GM23338 (cell line): ENCODE data around the gene TST. TPM values are rescaled to one million over a fixed set of nuclear protein-coding genes. Genes with fewer than 3 reads are reported as not detected.

Experiments
- ATAC-seq: fragments of 200-7000 bp; cut with Tn5 transposase; 3 replicates; pipeline ENCODE4 v1.9.1; 2020
- DNase-seq: peaks from one replicate; pipeline ENCODE4 v3.0.0-alpha.2; 2015; ENCODE audit warnings: low spot score
- H2AFZ ChIP-seq: fragments of 200-600 bp; sonication (generic); 2 replicates; pipeline ENCODE4 v1.8.0; 2016; ENCODE audit warnings: antibody characterized with exemption, mild to moderate bottlenecking, moderate library complexity
- H3F3A ChIP-seq: fragments of 200-600 bp; sonication (generic); replicated peaks from 2 replicates; pipeline ENCODE4 v1.8.0; 2017; ENCODE audit warnings: antibody characterized with exemption, mixed run types, low read depth
- H3K27ac ChIP-seq: fragments of 200-600 bp; sonication (generic); 2 replicates; pipeline ENCODE4 v1.6.1; 2016; ENCODE audit warnings: low read depth
- H3K27me3 ChIP-seq: fragments of 200-600 bp; sonication (generic); 2 replicates; pipeline ENCODE4 v1.8.0; 2016; ENCODE audit warnings: mild to moderate bottlenecking, mixed run types, moderate library complexity; ENCODE audit not compliant: insufficient read depth
- H3K36me3 ChIP-seq: fragments of 200-600 bp; sonication (generic); 2 replicates; pipeline ENCODE4 v1.8.0; 2016; ENCODE audit warnings: mild to moderate bottlenecking; ENCODE audit not compliant: insufficient read depth
- H3K4me1 ChIP-seq: fragments of 200-600 bp; sonication (generic); 2 replicates; pipeline ENCODE4 v1.8.0; 2016; ENCODE audit warnings: mild to moderate bottlenecking, moderate library complexity; ENCODE audit not compliant: insufficient read depth
- H3K4me2 ChIP-seq: fragments of 200-600 bp; sonication (generic); 2 replicates; pipeline ENCODE4 v1.7.1; 2017; ENCODE audit warnings: mixed run types
- H3K4me3 ChIP-seq: fragments of 200-600 bp; sonication (generic); 2 replicates; pipeline ENCODE4 v1.6.1; 2016; ENCODE audit warnings: mixed run types
- H3K79me2 ChIP-seq: fragments of 200-600 bp; sonication (generic); replicated peaks from 2 replicates; pipeline ENCODE4 v1.8.0; 2017; ENCODE audit warnings: mild to moderate bottlenecking; ENCODE audit not compliant: insufficient read depth
- H3K9me2 ChIP-seq: fragments of 200-600 bp; sonication (generic); 2 replicates; pipeline ENCODE4 v1.8.0; 2017; ENCODE audit not compliant: insufficient read depth
- H4K20me1 ChIP-seq: fragments of 200-600 bp; sonication (generic); replicated peaks from 2 replicates; pipeline ENCODE4 v1.8.0; 2017; ENCODE audit warnings: mild to moderate bottlenecking; ENCODE audit not compliant: insufficient read depth
- H3K27ac Mint-ChIP-seq: 2 replicates; pipeline ENCODE4 v1.8.0; 2020; ENCODE audit warnings: inconsistent platforms, mild to moderate bottlenecking, moderate library complexity, mixed read lengths
- H3K27me3 Mint-ChIP-seq: 3 replicates; pipeline ENCODE4 v1.8.0; 2022; ENCODE audit warnings: low read depth, mild to moderate bottlenecking, moderate library complexity, mixed read lengths, inconsistent platforms; ENCODE audit not compliant: insufficient read depth, poor library complexity
- H3K36me3 Mint-ChIP-seq: 3 replicates; pipeline ENCODE4 v1.8.0; 2021; ENCODE audit warnings: low read depth, mild to moderate bottlenecking, inconsistent platforms, moderate library complexity, mixed read lengths
- H3K4me1 Mint-ChIP-seq: 3 replicates; pipeline ENCODE4 v1.8.0; 2020; ENCODE audit warnings: mild to moderate bottlenecking, inconsistent platforms, mixed read lengths
- H3K4me3 Mint-ChIP-seq: 3 replicates; pipeline ENCODE4 v1.8.0; 2021; ENCODE audit warnings: moderate library complexity, mild to moderate bottlenecking, inconsistent platforms, mixed read lengths
- H3K9me3 Mint-ChIP-seq: 3 replicates; pipeline ENCODE4 v1.8.0; 2020; ENCODE audit warnings: moderate library complexity, mild to moderate bottlenecking, inconsistent platforms, mixed read lengths
- EZH2 ChIP-seq: fragments of 200-600 bp; sonication (generic); IDR thresholded peaks from one replicate; pipeline ENCODE4 v1.8.0; 2017; ENCODE audit warnings: antibody characterized with exemption, mild to moderate bottlenecking, low read depth; ENCODE audit not compliant: unreplicated experiment
- EZH2phosphoT487 ChIP-seq: fragments of 200-600 bp; sonication (generic); IDR thresholded peaks from one replicate; pipeline ENCODE4 v1.8.1; 2018; ENCODE audit warnings: antibody characterized with exemption; ENCODE audit not compliant: unreplicated experiment
- POLR2AphosphoS5 ChIP-seq: IDR thresholded peaks from 2 replicates; pipeline ENCODE4 v1.6.1; 2016; ENCODE audit warnings: antibody characterized with exemption, low read depth
- STAT1 ChIP-seq: IDR thresholded peaks from one replicate; pipeline ENCODE4 v1.6.1; 2016; ENCODE audit warnings: antibody characterized with exemption; ENCODE audit not compliant: unreplicated experiment
- polyA plus RNA-seq: library from polyadenylated mRNA; unstranded; fragments of >200 nt; fragmentation: Nextera tagmentation; extraction: Ambion mirVana; gene quantifications from 2 replicates; pipeline ENCODE4 v1.2.1, GENCODE V29; 2016
- total RNA-seq: library from RNA; depleted of rRNA; stranded (reverse); fragments of >200 nt; shearing (Covaris generic); gene quantifications from 2 replicates; pipeline ENCODE4 v1.2.3, GENCODE V29; 2014
- TF ChIP-seq, protein P1 (sequence below): IDR thresholded peaks from one replicate; pipeline ENCODE4 v1.6.1; 2018; ENCODE audit warnings: antibody characterized with exemption; ENCODE audit not compliant: unreplicated experiment
- TF ChIP-seq, protein P2 (sequence below): IDR thresholded peaks from 2 replicates; pipeline ENCODE4 v1.6.1; 2016; ENCODE audit warnings: antibody characterized with exemption
- TF ChIP-seq, protein P3 (sequence below): fragments of 250-450 bp; sonication (Bioruptor Pico); IDR thresholded peaks from 2 replicates; pipeline ENCODE4 v1.5.0; 2020; ENCODE audit warnings: mild to moderate bottlenecking, moderate library complexity

The TST gene
- total and polyA plus RNA-seq, 2 experiments from 2014 or later: 14.6 to 32.7 TPM

DNA sequence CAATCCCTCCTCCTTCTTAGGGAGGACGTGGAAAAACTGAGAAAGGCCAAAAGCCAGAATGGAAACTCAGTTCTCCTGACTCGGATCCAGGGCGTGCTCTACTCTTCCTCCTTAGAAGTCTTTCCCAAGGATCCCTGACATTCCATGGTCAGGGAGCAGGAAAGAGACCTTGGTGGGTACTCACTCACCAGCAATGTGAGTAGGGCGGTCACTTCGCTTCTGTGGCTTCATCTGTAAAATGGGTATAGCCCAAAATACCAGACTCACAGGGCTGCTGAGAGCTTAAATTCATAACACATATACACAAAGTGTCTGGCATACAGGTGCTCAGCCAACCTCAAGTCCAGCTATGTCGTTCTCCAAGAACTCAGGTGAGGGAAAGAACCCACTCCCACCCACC is 31.7 kb upstream of the TST start:
- H3K27me3 Mint-ChIP-seq: peaks cover 11% of the 10 kb centered on the region
- DNase-seq (no peak), ATAC-seq (no peak)
- no peak overlapping the region for H3K27ac ChIP-seq
- H3K27ac Mint-ChIP-seq: no peak overlapping the region
- peaks cover 3% of the 10 kb centered on the region; the same call in 1 of the 2 replicates for H3K4me1 ChIP-seq
- H3K9me2 ChIP-seq: no peaks in the 10 kb centered on the region
- peak overlapping the region; percentile 81 for H3K4me3 Mint-ChIP-seq
- no peaks in the 10 kb centered on the region for H3K9me3 Mint-ChIP-seq
- TF ChIP-seq, protein P1, sequence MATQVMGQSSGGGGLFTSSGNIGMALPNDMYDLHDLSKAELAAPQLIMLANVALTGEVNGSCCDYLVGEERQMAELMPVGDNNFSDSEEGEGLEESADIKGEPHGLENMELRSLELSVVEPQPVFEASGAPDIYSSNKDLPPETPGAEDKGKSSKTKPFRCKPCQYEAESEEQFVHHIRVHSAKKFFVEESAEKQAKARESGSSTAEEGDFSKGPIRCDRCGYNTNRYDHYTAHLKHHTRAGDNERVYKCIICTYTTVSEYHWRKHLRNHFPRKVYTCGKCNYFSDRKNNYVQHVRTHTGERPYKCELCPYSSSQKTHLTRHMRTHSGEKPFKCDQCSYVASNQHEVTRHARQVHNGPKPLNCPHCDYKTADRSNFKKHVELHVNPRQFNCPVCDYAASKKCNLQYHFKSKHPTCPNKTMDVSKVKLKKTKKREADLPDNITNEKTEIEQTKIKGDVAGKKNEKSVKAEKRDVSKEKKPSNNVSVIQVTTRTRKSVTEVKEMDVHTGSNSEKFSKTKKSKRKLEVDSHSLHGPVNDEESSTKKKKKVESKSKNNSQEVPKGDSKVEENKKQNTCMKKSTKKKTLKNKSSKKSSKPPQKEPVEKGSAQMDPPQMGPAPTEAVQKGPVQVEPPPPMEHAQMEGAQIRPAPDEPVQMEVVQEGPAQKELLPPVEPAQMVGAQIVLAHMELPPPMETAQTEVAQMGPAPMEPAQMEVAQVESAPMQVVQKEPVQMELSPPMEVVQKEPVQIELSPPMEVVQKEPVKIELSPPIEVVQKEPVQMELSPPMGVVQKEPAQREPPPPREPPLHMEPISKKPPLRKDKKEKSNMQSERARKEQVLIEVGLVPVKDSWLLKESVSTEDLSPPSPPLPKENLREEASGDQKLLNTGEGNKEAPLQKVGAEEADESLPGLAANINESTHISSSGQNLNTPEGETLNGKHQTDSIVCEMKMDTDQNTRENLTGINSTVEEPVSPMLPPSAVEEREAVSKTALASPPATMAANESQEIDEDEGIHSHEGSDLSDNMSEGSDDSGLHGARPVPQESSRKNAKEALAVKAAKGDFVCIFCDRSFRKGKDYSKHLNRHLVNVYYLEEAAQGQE: no peak
- TF ChIP-seq, protein P2, sequence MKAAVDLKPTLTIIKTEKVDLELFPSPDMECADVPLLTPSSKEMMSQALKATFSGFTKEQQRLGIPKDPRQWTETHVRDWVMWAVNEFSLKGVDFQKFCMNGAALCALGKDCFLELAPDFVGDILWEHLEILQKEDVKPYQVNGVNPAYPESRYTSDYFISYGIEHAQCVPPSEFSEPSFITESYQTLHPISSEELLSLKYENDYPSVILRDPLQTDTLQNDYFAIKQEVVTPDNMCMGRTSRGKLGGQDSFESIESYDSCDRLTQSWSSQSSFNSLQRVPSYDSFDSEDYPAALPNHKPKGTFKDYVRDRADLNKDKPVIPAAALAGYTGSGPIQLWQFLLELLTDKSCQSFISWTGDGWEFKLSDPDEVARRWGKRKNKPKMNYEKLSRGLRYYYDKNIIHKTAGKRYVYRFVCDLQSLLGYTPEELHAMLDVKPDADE: no peak
- TF ChIP-seq EZH2: no peak
- TF ChIP-seq, protein P3, sequence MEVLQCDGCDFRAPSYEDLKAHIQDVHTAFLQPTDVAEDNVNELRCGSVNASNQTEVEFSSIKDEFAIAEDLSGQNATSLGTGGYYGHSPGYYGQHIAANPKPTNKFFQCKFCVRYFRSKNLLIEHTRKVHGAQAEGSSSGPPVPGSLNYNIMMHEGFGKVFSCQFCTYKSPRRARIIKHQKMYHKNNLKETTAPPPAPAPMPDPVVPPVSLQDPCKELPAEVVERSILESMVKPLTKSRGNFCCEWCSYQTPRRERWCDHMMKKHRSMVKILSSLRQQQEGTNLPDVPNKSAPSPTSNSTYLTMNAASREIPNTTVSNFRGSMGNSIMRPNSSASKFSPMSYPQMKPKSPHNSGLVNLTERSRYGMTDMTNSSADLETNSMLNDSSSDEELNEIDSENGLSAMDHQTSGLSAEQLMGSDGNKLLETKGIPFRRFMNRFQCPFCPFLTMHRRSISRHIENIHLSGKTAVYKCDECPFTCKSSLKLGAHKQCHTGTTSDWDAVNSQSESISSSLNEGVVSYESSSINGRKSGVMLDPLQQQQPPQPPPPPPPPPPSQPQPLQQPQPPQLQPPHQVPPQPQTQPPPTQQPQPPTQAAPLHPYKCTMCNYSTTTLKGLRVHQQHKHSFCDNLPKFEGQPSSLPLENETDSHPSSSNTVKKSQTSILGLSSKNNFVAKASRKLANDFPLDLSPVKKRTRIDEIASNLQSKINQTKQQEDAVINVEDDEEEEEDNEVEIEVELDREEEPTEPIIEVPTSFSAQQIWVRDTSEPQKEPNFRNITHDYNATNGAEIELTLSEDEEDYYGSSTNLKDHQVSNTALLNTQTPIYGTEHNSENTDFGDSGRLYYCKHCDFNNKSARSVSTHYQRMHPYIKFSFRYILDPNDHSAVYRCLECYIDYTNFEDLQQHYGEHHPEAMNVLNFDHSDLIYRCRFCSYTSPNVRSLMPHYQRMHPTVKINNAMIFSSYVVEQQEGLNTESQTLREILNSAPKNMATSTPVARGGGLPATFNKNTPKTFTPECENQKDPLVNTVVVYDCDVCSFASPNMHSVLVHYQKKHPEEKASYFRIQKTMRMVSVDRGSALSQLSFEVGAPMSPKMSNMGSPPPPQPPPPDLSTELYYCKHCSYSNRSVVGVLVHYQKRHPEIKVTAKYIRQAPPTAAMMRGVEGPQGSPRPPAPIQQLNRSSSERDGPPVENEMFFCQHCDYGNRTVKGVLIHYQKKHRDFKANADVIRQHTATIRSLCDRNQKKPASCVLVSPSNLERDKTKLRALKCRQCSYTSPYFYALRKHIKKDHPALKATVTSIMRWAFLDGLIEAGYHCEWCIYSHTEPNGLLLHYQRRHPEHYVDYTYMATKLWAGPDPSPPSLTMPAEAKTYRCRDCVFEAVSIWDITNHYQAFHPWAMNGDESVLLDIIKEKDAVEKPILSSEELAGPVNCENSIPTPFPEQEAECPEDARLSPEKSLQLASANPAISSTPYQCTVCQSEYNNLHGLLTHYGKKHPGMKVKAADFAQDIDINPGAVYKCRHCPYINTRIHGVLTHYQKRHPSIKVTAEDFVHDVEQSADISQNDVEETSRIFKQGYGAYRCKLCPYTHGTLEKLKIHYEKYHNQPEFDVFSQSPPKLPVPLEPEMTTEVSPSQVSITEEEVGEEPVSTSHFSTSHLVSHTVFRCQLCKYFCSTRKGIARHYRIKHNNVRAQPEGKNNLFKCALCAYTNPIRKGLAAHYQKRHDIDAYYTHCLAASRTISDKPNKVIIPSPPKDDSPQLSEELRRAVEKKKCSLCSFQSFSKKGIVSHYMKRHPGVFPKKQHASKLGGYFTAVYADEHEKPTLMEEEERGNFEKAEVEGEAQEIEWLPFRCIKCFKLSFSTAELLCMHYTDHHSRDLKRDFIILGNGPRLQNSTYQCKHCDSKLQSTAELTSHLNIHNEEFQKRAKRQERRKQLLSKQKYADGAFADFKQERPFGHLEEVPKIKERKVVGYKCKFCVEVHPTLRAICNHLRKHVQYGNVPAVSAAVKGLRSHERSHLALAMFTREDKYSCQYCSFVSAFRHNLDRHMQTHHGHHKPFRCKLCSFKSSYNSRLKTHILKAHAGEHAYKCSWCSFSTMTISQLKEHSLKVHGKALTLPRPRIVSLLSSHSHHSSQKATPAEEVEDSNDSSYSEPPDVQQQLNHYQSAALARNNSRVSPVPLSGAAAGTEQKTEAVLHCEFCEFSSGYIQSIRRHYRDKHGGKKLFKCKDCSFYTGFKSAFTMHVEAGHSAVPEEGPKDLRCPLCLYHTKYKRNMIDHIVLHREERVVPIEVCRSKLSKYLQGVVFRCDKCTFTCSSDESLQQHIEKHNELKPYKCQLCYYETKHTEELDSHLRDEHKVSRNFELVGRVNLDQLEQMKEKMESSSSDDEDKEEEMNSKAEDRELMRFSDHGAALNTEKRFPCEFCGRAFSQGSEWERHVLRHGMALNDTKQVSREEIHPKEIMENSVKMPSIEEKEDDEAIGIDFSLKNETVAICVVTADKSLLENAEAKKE (CRISPR knock-in tag): no peak
- no peak for TF ChIP-seq POLR2AphosphoS5
- TF ChIP-seq STAT1: no peak
- no peak for TF ChIP-seq EZH2phosphoT487
- H3K27me3 ChIP-seq: peaks cover 4% of the 10 kb centered on the region; the same call in 1 of the 2 replicates
- no peaks in the 10 kb centered on the region for H3K36me3 ChIP-seq
- no peaks in the 10 kb centered on the region for H3K79me2 ChIP-seq
- H2AFZ ChIP-seq: peak overlapping the region; percentile 66; the same call in 1 of the 2 replicates
- peaks cover 2% of the 10 kb centered on the region; the same call in 1 of the 3 replicates for H3K36me3 Mint-ChIP-seq
- H3K4me1 Mint-ChIP-seq: peaks cover 6% of the 10 kb centered on the region
- H3K4me2 ChIP-seq: no peak overlapping the region; the same call in 1 of the 2 replicates
- H3K4me3 ChIP-seq: no peak overlapping the region; the same call in 1 of the 2 replicates
- H4K20me1 ChIP-seq: 0 out of 2 replicates have a peak, but pooled peaks cover 4% of the 10 kb centered on the region
- H3F3A ChIP-seq: no peaks in the 10 kb centered on the region
